Adipocyte (in vitro differentiated cells): ENCODE measurements around the gene HSD11B2.

Experiments
- DNase-seq: peaks from one replicate; pipeline ENCODE4 v3.0.0-alpha.2; 2015; ENCODE audit warnings: low read depth
- H3K27me3 ChIP-seq: replicated peaks from 2 replicates; pipeline ENCODE4 v1.7.0; 2013; ENCODE audit warnings: mild to moderate bottlenecking, low read length, moderate library complexity; ENCODE audit not compliant: control insufficient read depth, insufficient read depth
- H3K36me3 ChIP-seq: 2 replicates; pipeline ENCODE4 v1.7.0; 2013; ENCODE audit warnings: low read length, mild to moderate bottlenecking, moderate library complexity; ENCODE audit not compliant: control insufficient read depth, insufficient read depth, severe bottlenecking
- H3K4me1 ChIP-seq: 2 replicates; pipeline ENCODE4 v1.7.0; 2013; ENCODE audit warnings: mild to moderate bottlenecking, low read length, moderate library complexity; ENCODE audit not compliant: control insufficient read depth, insufficient read depth
- H3K4me3 ChIP-seq: 2 replicates; pipeline ENCODE4 v1.7.0; 2013; ENCODE audit warnings: mild to moderate bottlenecking, low read length, moderate library complexity
- H3K9ac ChIP-seq: 2 replicates; pipeline ENCODE4 v1.7.0; 2013; ENCODE audit warnings: mild to moderate bottlenecking, low read length, moderate library complexity
- H3K9me3 ChIP-seq: 2 replicates; pipeline ENCODE4 v1.7.0; 2013; ENCODE audit warnings: mild to moderate bottlenecking, low read length, moderate library complexity; ENCODE audit not compliant: control insufficient read depth

The HSD11B2 gene

GRCh38 chr16:67460961-67461360 is 30.0 kb downstream of the HSD11B2 start:
- no peaks in the 10 kb centered on the region for H3K9me3 ChIP-seq
- H3K27me3 ChIP-seq: no peaks in the 10 kb centered on the region
- no peak overlapping the region for H3K9ac ChIP-seq
- no peak for DNase-seq
- no peak overlapping the region for H3K4me3 ChIP-seq
- peaks cover 82% of the 10 kb centered on the region for H3K4me1 ChIP-seq
- H3K36me3 ChIP-seq: peaks cover 9% of the 10 kb centered on the region

- Histone ChIP-seq H3K9me3 (no peaks in the 10 kb centered on the region), H3K9ac (no peak overlapping the region), H3K36me3 (peaks cover 9% of the 10 kb centered on the region), H3K27me3 (no peaks in the 10 kb centered on the region), H3K4me1 (peaks cover 75% of the 10 kb centered on the region), H3K4me3 (no peak overlapping the region)
- DNase-seq: no peak
Measured at GRCh38 chr16:67461600-67462278, 30.8 kb downstream of the HSD11B2 start.

- no peak overlapping the region for H3K4me3 ChIP-seq
- peaks cover 69% of the 10 kb centered on the region for H3K4me1 ChIP-seq
- DNase-seq: no peak
- H3K9ac ChIP-seq: no peak overlapping the region
- H3K36me3 ChIP-seq: peaks cover 9% of the 10 kb centered on the region
- no peaks in the 10 kb centered on the region for H3K9me3 ChIP-seq
- H3K27me3 ChIP-seq: no peaks in the 10 kb centered on the region
Measured at GRCh38 chr16:67462279-67462655, 31.3 kb downstream of the HSD11B2 start.

DNA sequence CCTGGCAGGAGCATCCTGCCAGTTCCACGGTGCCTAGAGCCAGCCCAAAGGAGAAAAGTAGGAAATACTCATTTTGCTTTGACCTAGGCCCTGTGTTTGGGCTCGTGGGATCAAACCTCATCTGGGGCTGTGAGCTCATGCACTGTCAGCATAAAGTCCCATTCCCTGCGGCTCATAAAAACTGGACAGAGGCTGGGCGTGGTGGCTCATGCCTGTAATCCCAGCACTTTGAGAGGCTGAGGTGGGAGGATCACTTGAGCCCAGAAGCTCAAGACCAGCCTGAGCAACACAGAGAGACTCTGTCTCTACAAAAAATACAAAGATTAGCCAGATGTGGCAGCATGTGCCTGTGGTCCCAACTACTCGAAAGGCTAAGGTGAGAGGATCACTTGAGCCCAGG is 32.1 kb downstream of the HSD11B2 start:
- no peaks in the 10 kb centered on the region for H3K27me3 ChIP-seq
- H3K36me3 ChIP-seq: peaks cover 9% of the 10 kb centered on the region
- H3K9ac ChIP-seq: no peak overlapping the region
- no peak overlapping the region for H3K4me3 ChIP-seq
- no peak for DNase-seq
- peaks cover 61% of the 10 kb centered on the region for H3K4me1 ChIP-seq
- no peaks in the 10 kb centered on the region for H3K9me3 ChIP-seq

GRCh38 chr16:67463691-67464090 is 32.8 kb downstream of the HSD11B2 start:
- peaks cover 55% of the 10 kb centered on the region for H3K4me1 ChIP-seq
- peaks cover 9% of the 10 kb centered on the region for H3K36me3 ChIP-seq
- no peaks in the 10 kb centered on the region for H3K9me3 ChIP-seq
- no peak for DNase-seq
- no peak overlapping the region for H3K9ac ChIP-seq
- no peak overlapping the region for H3K4me3 ChIP-seq
- no peaks in the 10 kb centered on the region for H3K27me3 ChIP-seq

GRCh38 chr16:67464565-67464964 is 33.6 kb downstream of the HSD11B2 start:
- Histone ChIP-seq H3K27me3 (no peaks in the 10 kb centered on the region), H3K9ac (peak overlapping the region; percentile 31), H3K36me3 (peaks cover 9% of the 10 kb centered on the region), H3K4me3 (no peak overlapping the region), H3K4me1 (peaks cover 46% of the 10 kb centered on the region), H3K9me3 (no peaks in the 10 kb centered on the region)
- DNase-seq: no peak

- DNase-seq: no peak
- H3K9ac ChIP-seq: no peak overlapping the region
- H3K27me3 ChIP-seq: no peaks in the 10 kb centered on the region
- H3K36me3 ChIP-seq: peaks cover 2% of the 10 kb centered on the region
- H3K4me3 ChIP-seq: no peak overlapping the region
- peaks cover 48% of the 10 kb centered on the region for H3K4me1 ChIP-seq
- H3K9me3 ChIP-seq: no peaks in the 10 kb centered on the region
Measured at GRCh38 chr16:67466581-67466980, 35.7 kb downstream of the HSD11B2 start.

GRCh38 chr16:67468731-67469130 is 37.8 kb downstream of the HSD11B2 start:
- peaks cover 46% of the 10 kb centered on the region for H3K4me1 ChIP-seq
- no peaks in the 10 kb centered on the region for H3K9me3 ChIP-seq
- no peak overlapping the region for H3K9ac ChIP-seq
- H3K4me3 ChIP-seq: no peak overlapping the region
- DNase-seq: no peak
- H3K27me3 ChIP-seq: no peaks in the 10 kb centered on the region
- H3K36me3 ChIP-seq: peaks cover 2% of the 10 kb centered on the region

- no peak overlapping the region for H3K9ac ChIP-seq
- H3K27me3 ChIP-seq: no peaks in the 10 kb centered on the region
- no peaks in the 10 kb centered on the region for H3K9me3 ChIP-seq
- H3K4me3 ChIP-seq: no peak overlapping the region
- no peak for DNase-seq
- peaks cover 38% of the 10 kb centered on the region for H3K4me1 ChIP-seq
- H3K36me3 ChIP-seq: no peaks in the 10 kb centered on the region
Measured at GRCh38 chr16:67470359-67470758, 39.4 kb downstream of the HSD11B2 start.

DNA sequence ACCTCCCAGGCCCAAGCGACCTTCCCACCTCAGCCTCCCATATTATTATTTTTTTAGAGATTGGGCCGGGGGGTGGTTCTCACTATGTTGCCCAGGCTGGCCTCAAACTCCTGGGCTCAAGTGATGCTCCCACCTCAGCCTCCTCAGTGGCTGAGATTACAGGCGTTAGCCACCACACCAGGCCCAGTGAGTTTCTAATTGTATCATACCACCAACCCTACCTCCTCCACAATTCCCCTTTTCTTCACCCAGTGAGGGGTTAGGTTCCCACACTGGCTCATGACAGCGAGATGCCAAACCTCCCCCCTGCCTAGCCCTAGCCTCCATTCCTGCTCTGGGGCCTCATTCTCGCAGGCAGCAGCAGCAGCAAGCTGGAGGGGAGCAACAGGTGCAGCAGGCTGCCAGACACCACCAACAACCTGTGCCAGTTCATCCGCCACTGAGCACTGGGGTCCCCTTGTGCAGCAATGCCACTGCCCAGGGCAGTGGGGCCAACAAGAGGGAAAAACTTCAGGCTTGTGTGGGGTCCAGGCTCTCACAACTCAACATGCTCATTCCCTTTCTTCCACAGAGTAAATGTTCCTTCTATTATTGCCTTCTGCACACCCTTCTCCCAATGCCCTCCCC is 41.0 kb downstream of the HSD11B2 start:
- Histone ChIP-seq H3K4me3 (no peak overlapping the region), H3K27me3 (no peaks in the 10 kb centered on the region), H3K9me3 (no peaks in the 10 kb centered on the region), H3K36me3 (no peaks in the 10 kb centered on the region), H3K9ac (no peak overlapping the region), H3K4me1 (peaks cover 47% of the 10 kb centered on the region)
- DNase-seq: no peak

- Histone ChIP-seq H3K4me3 (no peak overlapping the region), H3K27me3 (no peaks in the 10 kb centered on the region), H3K36me3 (no peaks in the 10 kb centered on the region), H3K9ac (no peak overlapping the region), H3K4me1 (peaks cover 56% of the 10 kb centered on the region), H3K9me3 (no peaks in the 10 kb centered on the region)
- no peak for DNase-seq
Measured at GRCh38 chr16:67474551-67475455, 43.9 kb downstream of the HSD11B2 start.
